SK-N-MC (cell line): ENCODE data around the gene ARFRP1.

Source experiments
- EZH2 ChIP-seq: fragments of 200-600 bp; sonication (generic); IDR thresholded peaks from one replicate; pipeline ENCODE4 v1.6.1; 2017; ENCODE audit warnings: antibody characterized with exemption
- FOXP2 ChIP-seq: optimal IDR thresholded peaks from 2 replicates; pipeline ENCODE3; 2011; ENCODE audit warnings: mild to moderate bottlenecking, moderate library complexity; ENCODE audit not compliant: insufficient read depth; ENCODE audit errors: extremely low read length, control extremely low read depth
- POLR2AphosphoS5 ChIP-seq: IDR thresholded peaks from 2 replicates; pipeline ENCODE4 v1.6.1; 2012; ENCODE audit warnings: mild to moderate bottlenecking, low read depth, low read length, borderline replicate concordance

GRCh38 chr20:63743210-63743970, 35.6 kb upstream of the ARFRP1 start:
- TF ChIP-seq POLR2AphosphoS5, result no peak
- TF ChIP-seq EZH2, result no peak
- no peak for TF ChIP-seq FOXP2
